NB4 (cell line): Measurements from ENCODE around the gene PYURF.

Experiments used
- DNase-seq: peaks from one replicate; pipeline ENCODE4 v3.0.0; 2010; ENCODE audit warnings: low read depth
- H3K4me3 ChIP-seq: one replicate; pipeline ENCODE4 v1.5.1; 2011; ENCODE audit warnings: mild to moderate bottlenecking, low read depth, low read length, moderate library complexity
- MYC ChIP-seq: IDR thresholded peaks from 2 replicates; pipeline ENCODE4 v1.6.1; 2011; ENCODE audit warnings: low read depth, low read length
- POLR2A ChIP-seq: IDR thresholded peaks from 2 replicates; pipeline ENCODE4 v1.6.1; 2011; ENCODE audit warnings: mild to moderate bottlenecking; ENCODE audit not compliant: insufficient read length; ENCODE audit errors: extremely low read depth
- TF ChIP-seq, protein P1 (sequence below): IDR thresholded peaks from one replicate; pipeline ENCODE4 v1.5.1; 2012; ENCODE audit warnings: low read depth, low read length
- TF ChIP-seq, protein P2 (sequence below): IDR thresholded peaks from 2 replicates; pipeline ENCODE4 v1.6.1; 2011; ENCODE audit warnings: low read depth, low read length

Gene PYURF

DNA sequence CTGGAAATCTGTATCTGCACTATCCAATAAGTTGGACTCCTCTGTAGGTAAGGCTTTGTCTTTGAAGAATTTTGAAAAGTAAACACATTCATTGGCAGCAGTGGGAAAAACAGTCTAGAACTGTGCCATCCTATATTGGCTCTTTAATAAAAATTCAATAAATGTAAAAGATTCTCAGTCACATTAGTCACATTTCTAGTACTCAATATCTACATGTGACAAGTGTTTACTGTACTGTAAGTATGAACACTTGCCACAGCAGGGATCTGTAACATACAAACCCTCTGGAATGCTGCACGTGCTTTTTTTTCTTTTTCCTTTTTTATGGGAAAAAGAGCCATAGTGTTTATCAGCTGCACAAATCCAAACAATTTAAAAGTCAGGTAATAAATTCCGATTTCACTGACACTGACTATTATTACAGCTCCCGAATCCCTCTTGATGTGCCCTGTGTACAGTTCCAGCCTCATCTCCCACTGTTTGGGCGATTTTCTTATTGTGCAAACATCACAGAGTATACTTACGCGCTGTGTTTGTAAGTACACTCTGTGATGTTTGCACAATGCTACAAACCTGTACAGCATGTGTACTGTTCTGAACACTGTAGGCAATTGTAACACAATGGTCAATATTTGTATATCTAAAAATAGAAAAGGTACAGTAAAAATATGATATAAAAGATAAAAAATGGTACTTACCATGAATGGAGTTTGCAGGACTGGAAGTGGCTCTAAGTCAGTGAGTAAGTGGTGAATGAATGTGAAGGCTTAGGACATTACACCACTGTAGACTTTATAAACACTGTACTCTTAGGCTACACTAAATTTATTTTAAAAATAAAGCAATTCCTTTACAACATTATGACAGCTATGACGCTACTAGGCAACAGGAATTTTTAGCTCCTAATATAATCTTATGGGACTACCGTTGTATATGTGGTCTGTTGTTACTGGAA, 8.7 kb downstream of the PYURF start:
- no peak overlapping the region for H3K4me3 ChIP-seq
- TF ChIP-seq MYC (no peak), POLR2A (no peak)
- TF ChIP-seq, protein P1, sequence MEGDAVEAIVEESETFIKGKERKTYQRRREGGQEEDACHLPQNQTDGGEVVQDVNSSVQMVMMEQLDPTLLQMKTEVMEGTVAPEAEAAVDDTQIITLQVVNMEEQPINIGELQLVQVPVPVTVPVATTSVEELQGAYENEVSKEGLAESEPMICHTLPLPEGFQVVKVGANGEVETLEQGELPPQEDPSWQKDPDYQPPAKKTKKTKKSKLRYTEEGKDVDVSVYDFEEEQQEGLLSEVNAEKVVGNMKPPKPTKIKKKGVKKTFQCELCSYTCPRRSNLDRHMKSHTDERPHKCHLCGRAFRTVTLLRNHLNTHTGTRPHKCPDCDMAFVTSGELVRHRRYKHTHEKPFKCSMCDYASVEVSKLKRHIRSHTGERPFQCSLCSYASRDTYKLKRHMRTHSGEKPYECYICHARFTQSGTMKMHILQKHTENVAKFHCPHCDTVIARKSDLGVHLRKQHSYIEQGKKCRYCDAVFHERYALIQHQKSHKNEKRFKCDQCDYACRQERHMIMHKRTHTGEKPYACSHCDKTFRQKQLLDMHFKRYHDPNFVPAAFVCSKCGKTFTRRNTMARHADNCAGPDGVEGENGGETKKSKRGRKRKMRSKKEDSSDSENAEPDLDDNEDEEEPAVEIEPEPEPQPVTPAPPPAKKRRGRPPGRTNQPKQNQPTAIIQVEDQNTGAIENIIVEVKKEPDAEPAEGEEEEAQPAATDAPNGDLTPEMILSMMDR = no peak
- TF ChIP-seq, protein P2, sequence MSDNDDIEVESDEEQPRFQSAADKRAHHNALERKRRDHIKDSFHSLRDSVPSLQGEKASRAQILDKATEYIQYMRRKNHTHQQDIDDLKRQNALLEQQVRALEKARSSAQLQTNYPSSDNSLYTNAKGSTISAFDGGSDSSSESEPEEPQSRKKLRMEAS = no peak
- DNase-seq = no peak

DNA sequence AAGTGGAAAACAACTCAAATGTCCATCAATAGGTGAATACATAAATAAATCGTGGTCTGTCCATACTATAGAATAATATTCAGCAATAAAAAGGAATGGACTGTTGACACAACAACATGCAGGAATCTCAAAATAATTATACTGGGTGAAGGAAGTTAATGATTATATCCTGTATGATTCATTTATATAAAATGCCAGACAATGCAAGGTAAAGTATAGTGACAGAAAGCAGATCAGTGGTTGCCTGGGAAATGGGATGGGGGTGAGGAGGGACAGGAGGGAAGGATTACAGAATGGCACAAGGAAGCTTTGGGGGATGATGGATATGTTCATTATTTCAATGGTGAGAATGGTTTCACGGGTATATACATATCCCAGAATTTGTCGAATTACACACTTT, 12.3 kb downstream of the PYURF start:
- no peak overlapping the region for H3K4me3 ChIP-seq
- TF ChIP-seq, protein P2 = no peak
- TF ChIP-seq, protein P1 = no peak
- no peak for TF ChIP-seq POLR2A
- no peak for TF ChIP-seq MYC
- DNase-seq = no peak

DNA sequence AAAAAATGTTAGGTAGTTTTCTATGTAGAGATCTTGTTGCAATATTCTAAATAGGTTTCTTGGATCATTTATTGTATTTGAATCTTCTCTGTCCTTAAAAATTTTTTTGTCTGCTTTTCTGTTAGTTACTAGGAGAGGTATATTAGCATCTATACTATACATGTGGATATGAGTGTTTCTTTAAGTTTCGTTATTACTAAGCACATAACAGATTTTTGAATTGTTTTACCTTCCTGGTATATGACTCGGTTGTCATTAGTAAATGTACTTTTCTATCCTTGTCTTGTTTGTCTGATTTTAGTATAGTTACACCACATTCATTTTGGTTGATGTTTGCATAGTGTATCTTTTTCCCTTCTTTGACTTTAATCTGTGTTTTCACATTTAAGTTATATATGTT, 20.2 kb downstream of the PYURF start:
- TF ChIP-seq POLR2A (no peak), MYC (no peak)
- TF ChIP-seq, protein P2 = no peak
- TF ChIP-seq, protein P1 = no peak
- H3K4me3 ChIP-seq = no peak overlapping the region
- no peak for DNase-seq

DNA sequence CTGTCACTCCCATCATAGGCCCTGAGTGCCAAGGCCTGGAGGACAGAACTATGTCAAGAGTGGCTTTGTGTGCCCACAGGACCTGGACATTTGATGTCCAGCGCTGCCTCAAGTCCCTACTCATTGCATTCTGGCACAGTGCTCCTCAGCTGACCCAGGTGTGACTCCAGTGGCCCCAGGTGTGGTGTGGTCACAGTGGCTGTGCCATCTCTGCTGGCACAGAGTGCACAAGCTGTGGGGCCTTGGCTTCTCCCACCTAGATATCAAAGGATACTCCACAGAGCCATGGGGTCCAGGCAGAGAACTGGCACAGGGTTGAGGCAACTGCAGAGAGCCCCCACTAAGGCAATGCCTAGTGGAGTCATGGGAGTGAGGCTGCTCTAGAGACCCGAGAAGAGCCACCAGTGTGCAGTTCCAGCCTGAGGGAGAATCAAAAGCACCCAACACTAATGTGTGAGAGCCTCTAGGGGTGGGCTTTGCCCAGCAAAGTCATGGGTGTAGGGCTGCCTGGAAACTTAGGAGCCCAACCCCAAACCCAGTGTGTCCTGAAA, 25.6 kb downstream of the PYURF start:
- no peak for DNase-seq
- TF ChIP-seq, protein P2 = no peak

DNA sequence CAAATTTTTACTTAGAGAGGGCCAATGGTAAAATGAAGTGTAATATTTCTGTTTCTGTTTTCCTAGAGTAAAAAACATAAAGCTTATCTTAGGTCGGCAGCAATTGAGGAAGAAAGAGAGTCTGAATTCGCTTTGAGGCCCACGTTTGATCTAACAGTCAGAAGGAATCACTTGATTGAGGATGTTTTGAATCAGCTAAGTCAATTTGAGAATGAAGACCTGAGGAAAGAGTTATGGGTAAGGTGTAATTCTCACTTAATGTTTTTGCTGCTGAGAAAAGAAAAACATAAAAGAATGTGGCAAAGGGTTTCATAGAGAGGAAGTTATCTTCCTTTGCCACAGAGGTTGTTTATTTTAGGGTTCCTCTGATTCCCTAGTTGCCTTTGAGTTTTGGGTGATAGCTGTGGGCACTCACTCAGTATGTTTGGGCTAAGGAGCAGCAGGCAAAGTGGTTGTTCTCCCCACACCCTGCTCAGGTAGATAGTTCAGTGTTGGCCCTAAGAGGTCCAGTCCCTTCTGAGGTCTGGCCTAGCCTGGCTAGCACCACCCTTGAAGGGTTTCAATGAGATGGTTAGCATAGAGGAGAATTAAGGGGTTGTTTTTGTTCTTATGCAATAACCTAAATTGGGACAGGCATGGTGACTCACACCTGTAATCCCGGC, 34.3 kb downstream of the PYURF start:
- TF ChIP-seq POLR2A (no peak), MYC (no peak)
- TF ChIP-seq, protein P1 = no peak
- TF ChIP-seq, protein P2 = no peak
- H3K4me3 ChIP-seq = no peak overlapping the region

More for the DNA sequence above, 25.6 kb downstream of the PYURF start:
- no peak overlapping the region for H3K4me3 ChIP-seq

DNA sequence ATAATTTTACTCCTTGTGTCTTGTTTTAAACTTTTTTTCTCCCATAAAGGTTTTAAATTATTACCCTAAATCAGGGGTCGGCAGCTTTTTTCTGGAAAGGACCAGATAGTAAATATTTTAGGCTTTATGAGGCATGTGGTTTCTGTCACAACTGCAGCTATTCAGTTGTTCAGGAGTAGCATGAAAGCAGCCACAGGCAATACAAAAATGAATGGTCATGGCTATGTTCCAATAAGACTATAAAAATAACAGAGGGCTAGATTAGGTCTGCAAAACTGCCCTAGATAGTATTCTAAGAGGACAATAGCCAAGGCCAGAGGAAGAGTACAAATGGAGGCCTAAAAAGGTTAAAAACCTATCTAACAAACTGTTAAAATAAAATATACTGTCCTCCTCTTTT, 42.0 kb downstream of the PYURF start:
- H3K4me3 ChIP-seq = no peak overlapping the region
- DNase-seq = no peak
- no peak for TF ChIP-seq POLR2A
- TF ChIP-seq, protein P1 = no peak
- TF ChIP-seq MYC = no peak
- TF ChIP-seq, protein P2 = no peak

More for the DNA sequence above, 34.3 kb downstream of the PYURF start:
- no peak for DNase-seq
